HG03280 (cell line): ENCODE measurements around the gene MCM3.

Experiments
- ATAC-seq: cut with Tn5 transposase; IDR thresholded peaks from one replicate; pipeline ENCODE4 v1.9.1; 2021; ENCODE audit warnings: mild to moderate bottlenecking, moderate library complexity; ENCODE audit not compliant: unreplicated experiment

The MCM3 gene

DNA sequence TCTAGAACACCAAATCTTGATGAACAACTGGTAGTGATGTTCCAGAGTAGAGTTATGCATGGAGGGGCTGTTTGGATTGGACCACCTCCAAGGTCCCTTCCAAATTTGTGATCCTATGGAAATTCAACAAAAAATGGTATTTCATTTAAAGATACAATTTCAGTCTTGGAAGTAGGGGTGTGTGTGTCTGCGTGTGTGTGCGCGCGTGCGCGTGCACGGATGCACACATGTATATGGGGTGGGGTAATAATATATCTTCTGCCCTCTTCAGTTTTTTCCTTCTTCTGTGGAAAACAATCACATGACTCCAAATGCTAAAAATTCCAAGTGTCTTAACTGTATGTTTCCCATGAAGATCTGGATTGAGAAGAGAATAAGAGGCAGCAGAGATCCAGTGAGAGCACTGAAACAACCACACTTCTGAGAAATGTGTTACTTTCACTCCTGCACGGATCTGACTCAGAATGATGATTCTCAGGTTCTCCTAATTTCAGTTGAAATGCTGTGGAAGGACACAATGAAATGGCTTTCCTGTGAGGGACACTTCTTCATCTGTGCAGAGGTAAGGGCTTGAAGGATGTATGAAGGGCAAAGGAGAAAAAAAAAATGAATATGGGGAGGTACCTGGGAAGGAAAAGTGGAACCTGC lies 29.7 kb downstream of the MCM3 start:
- ATAC-seq: no peak

GRCh38 chr6:52253494-52253893 lies 31.0 kb downstream of the MCM3 start:
- ATAC-seq: no peak

DNA sequence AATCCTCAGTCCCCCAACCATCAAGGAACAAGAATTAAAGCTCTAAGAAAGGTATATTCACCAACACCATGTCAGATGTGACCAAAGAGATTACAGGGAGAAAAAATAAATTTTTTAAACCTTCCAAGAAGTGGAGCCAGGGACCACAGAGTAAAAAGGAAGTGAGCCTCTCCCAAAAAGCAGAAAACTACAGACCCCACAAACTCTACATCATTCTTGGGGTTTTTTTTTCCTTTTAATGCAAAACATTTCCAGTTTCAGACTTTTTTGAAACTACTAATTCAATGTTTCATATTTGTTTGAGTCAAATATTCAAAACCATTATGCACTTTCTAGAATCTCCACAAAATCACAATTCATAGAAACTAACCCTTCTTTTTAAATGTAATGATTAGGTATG lies 33.4 kb downstream of the MCM3 start:
- no peak for ATAC-seq

DNA sequence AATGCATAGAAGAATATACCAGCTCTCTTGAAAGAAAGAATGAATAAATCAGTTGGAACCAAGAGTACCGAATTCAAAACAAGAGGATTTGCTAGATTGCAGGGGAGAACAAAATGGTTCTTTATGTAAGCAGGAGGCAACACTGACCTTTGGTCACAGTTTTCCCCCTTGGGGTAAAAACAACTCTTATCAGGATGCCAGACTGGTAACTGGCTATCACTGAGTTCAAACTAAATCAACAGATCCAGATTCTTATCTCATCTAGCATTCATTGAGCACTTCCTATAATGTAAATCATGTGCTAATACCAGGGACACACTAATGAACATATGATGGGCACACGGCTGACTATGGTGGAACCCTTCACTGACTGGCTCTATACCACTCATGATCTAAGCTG lies 35.5 kb downstream of the MCM3 start:
- no peak for ATAC-seq

DNA sequence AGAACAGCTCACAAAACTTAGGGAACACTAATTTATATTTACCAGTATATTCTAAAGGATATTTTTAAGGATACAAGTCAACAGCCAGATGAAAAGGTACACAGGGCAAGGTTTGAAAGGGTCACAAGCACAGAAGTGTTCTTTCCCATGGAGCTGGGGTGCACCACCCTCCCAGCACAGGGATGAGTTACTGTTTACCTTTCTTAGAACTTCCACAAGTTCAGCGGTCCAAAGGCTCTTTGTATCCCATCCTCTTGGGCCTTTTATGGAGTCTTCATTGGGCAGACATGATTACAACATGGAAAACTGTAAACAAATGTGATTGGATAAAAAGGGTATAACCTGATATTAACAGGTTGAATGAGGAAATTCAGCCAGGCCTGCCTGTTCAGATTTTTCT lies 39.1 kb downstream of the MCM3 start:
- no peak for ATAC-seq

GRCh38 chr6:52244400-52244799 lies 40.1 kb downstream of the MCM3 start, which contains the start of gene IL17F:
IL17F (minus strand) TSS chr6:52244500; CDS start chr6:52244429, 71 bp downstream.
- no peak for ATAC-seq

DNA sequence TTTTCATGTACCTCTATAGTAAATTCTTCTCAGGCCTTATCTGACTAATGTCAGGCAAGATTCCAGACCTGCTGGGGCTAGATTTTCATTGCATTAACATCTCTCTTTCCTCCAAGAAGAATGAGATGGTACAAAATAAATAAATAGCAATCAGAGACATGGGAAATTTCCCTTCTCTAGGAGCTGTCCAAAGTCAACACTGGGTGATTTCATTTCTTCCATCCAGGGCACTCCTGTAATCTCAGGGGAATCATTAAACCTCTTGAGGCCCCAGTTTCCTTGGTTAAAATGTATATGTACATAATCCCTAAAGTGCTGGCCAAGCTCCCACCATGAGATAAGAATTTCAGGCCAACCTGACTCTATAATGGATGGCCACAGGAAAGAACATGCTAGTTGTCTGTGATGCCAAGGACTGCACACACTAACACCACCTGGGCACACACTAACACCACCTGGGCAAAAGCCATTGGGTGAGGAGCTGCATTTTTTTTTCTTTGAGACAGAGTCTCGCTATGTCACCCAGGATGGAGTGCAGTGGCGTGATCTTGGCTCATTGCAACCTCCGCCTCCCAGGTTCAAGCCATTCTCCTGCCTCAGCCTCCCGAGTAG lies 41.2 kb downstream of the MCM3 start:
- ATAC-seq: no peak

GRCh38 chr6:52241819-52242218 lies 42.7 kb downstream of the MCM3 start:
- ATAC-seq: no peak

DNA sequence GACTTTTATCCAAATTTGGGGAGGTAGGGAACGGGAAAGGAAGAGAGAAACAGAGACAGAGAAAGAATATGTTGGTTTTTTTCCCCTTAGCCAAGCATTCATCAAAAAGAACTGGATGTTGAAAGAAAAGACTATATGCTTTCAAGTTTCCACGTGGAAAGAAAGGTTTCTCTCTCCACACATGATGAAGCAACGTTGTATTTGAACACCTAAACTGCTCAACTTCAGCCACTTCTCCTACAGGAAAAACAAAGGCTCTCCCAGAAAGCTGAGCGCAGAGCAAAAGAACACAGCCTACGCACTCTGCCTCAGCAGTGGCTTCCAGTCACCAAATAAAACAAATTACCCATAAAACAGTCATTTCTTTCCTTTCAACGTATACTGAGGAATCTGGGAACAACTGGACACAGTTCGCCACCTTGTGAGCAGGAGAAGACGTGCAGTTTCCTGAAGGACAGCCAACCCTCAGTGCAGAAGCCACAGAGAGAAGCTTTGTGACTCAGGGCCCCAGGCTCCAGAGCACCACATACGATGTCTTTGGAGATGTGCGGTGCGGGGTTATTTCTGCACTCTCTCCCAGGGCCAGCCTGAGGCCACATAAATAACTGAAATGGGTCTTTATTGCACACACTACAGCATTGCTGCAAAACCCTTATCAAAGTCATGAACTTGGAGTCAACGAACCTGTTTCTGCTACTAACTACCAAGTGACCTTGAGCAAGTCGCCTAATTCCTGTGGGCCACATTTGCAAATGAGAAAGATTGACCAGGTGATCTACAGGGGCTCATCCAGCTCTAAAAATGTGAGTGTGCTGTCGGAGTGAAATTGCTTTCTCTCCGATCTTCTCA lies 50.3 kb downstream of the MCM3 start:
- ATAC-seq: peak; percentile 80

DNA sequence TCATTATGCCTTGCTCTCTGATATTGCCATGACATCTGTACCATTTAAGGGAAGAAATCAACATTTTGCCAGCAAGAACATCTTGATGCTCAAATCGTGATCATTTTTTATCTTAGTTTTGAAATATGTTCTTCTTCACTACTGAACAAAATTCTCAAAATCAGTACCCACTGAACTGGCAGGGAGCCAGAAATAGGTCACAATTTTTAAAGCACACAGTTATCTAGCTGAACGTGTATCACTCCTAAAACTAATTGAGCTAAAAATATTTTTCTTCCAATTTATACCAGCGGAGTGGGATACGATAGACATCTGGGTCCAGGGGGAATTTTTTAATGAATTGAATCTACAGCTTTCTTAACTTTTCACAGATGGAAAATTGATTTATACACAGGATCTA lies 51.5 kb downstream of the MCM3 start:
- ATAC-seq: no peak

GRCh38 chr6:52231406-52232127 lies 53.0 kb downstream of the MCM3 start:
- no peak for ATAC-seq

GRCh38 chr6:52230685-52231084 lies 53.9 kb downstream of the MCM3 start:
- ATAC-seq: no peak

DNA sequence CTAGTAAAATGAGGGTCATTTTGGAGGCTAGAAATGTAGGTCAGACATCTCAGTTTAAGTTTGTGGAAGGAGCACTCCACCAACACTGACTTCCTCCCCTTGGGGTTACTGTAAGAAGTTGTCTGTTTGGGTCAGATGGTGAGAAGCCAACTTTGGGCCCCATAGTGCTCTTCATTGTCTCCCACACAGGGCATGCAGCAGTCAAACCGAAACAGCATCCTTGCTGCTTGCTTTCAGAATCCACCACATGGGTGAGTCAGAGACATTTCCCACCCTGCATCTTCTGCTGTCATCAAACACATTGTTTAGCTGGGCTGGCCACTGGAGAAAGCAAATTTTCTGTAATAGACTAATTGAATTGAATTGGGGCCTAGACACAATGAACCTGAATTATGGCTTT lies 57.0 kb downstream of the MCM3 start:
- ATAC-seq: peak; percentile 99

- peak; percentile 69 for ATAC-seq
Observed at GRCh38 chr6:52221302-52221701, 63.2 kb downstream of the MCM3 start.

GRCh38 chr6:52217761-52218160 lies 66.8 kb downstream of the MCM3 start:
- ATAC-seq: no peak

DNA sequence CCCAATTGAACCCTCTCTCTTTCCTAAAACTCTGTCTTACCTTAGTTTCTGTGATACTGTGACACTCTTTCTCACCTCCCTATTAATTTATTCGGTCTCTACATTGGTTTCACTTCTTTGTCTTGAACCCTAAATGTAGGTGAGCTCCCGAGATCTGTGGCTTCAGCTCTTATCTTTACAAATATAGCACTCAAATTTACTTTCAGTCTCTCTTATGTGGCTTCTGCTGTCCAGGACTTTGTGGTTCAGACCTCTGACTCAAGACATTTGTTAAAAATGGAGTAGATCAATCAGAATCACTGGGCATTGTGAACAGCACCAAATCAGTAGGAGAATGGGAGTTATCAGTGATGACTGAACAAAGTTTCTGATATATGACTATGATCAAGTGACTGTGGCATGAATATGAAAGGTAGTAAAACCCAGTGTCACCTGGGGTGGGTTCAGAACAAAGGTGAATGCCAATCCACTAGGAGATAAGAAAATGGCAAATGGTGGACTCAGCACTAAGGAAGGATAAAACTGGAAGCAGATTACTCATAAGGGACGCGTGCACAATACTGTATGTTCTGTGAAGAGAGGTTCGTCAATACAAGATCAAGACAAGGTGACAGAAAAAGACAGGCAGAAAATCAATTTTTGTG lies 67.5 kb downstream of the MCM3 start:
- ATAC-seq: no peak

DNA sequence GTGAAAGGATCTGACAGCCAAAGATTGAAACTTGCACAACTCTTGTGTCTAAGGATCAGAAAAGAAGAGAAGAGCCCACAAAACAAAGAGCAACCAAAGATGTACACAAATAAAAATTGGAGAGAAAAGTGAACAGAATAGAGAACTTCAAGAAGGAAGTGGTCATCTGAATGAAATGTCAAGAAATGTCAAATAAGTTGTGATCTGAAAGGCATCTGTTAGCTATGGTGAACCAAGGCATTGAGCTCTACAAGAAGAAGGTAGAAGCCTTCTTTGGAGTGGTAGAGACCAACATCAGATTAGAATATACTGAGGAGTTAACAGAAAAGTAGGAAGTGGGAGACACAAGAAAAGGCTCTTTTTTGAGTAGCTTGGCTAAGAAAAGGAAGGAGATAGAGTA lies 68.8 kb downstream of the MCM3 start:
- no peak for ATAC-seq
